ENCODE measurements around the gene PITX2.

Gene PITX2

GRCh38 chr4:110618581-110619462 lies 4.1 kb downstream of the PITX2 start:
- no peak overlapping the region for H3K4me3 ChIP-seq (ENCODE audit: low read length)
- no peak for DNase-seq (ENCODE audit: low read depth)
- no peak for TF ChIP-seq CTCF (conservative IDR thresholded peaks at IDR 0.05; ENCODE audit: low read depth, low read length)

- DNase-seq (ENCODE audit: low read depth): no peak
- TF ChIP-seq CTCF (conservative IDR thresholded peaks at IDR 0.05; ENCODE audit: low read depth, low read length): no peak
- no peak overlapping the region for H3K4me3 ChIP-seq (ENCODE audit: low read length)
Observed at GRCh38 chr4:110617646-110618580, 5.0 kb downstream of the PITX2 start.

GRCh38 chr4:110617075-110617640 lies 5.7 kb downstream of the PITX2 start:
- H3K4me3 ChIP-seq (ENCODE audit: low read length): no peak overlapping the region
- TF ChIP-seq CTCF (conservative IDR thresholded peaks at IDR 0.05; ENCODE audit: low read depth, low read length): no peak
- DNase-seq (ENCODE audit: low read depth): no peak

GRCh38 chr4:110616238-110617074 lies 6.4 kb downstream of the PITX2 start:
- TF ChIP-seq CTCF (conservative IDR thresholded peaks at IDR 0.05; ENCODE audit: low read depth, low read length): no peak
- no peak overlapping the region for H3K4me3 ChIP-seq (ENCODE audit: low read length)
- DNase-seq (ENCODE audit: low read depth): no peak

GRCh38 chr4:110615353-110616237 lies 7.3 kb downstream of the PITX2 start:
- TF ChIP-seq CTCF (conservative IDR thresholded peaks at IDR 0.05; ENCODE audit: low read depth, low read length): no peak
- DNase-seq (ENCODE audit: low read depth): no peak

More at GRCh38 chr4:110615353-110616237, 7.3 kb downstream of the PITX2 start:
- no peak overlapping the region for H3K4me3 ChIP-seq (ENCODE audit: low read length)

Measured in retinal pigment epithelial cell (primary cell).